Neural cell (in vitro differentiated cells): Measurements from ENCODE around the gene HOXA4.

Source experiments
- EZH2 ChIP-seq: fragments of 200-600, 300-800 bp; shearing (Covaris generic), sonication (generic); IDR thresholded peaks from 2 replicates; pipeline ENCODE4 v1.6.1; 2014; ENCODE audit warnings: antibody characterized with exemption, low read length, borderline replicate concordance, mild to moderate bottlenecking; ENCODE audit not compliant: insufficient read depth, poor library complexity, severe bottlenecking
- TF ChIP-seq, protein P1 (sequence below): IDR thresholded peaks from 2 replicates; pipeline ENCODE4 v1.6.1; 2012; ENCODE audit warnings: borderline replicate concordance

- no peak for TF ChIP-seq EZH2
- TF ChIP-seq, protein P1, sequence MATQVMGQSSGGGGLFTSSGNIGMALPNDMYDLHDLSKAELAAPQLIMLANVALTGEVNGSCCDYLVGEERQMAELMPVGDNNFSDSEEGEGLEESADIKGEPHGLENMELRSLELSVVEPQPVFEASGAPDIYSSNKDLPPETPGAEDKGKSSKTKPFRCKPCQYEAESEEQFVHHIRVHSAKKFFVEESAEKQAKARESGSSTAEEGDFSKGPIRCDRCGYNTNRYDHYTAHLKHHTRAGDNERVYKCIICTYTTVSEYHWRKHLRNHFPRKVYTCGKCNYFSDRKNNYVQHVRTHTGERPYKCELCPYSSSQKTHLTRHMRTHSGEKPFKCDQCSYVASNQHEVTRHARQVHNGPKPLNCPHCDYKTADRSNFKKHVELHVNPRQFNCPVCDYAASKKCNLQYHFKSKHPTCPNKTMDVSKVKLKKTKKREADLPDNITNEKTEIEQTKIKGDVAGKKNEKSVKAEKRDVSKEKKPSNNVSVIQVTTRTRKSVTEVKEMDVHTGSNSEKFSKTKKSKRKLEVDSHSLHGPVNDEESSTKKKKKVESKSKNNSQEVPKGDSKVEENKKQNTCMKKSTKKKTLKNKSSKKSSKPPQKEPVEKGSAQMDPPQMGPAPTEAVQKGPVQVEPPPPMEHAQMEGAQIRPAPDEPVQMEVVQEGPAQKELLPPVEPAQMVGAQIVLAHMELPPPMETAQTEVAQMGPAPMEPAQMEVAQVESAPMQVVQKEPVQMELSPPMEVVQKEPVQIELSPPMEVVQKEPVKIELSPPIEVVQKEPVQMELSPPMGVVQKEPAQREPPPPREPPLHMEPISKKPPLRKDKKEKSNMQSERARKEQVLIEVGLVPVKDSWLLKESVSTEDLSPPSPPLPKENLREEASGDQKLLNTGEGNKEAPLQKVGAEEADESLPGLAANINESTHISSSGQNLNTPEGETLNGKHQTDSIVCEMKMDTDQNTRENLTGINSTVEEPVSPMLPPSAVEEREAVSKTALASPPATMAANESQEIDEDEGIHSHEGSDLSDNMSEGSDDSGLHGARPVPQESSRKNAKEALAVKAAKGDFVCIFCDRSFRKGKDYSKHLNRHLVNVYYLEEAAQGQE: no peak
Measured at GRCh38 chr7:27128034-27128433, 2.5 kb downstream of the HOXA4 start.
